ENCODE measurements around the gene FREY1.

- TF ChIP-seq CTCF (IDR thresholded peaks at IDR 0.05) (no peak), POLR2A (IDR thresholded peaks at IDR 0.05) (no peak)
These were observed 41.3 kb upstream of the FREY1 start for GRCh38 chr11:45948356-45948755.

All from Peyer's patch (tissue), 4 donors.